Activated CD4-positive, alpha-beta T cell treated with anti-CD3 and anti-CD28 coated beads, Interleukin-2, amount 10 ng/mL, durations not matched to agents 7 days and 5 days (primary cell): Measurements from ENCODE around the gene BTAF1. TPM values are rescaled to one million over a fixed set of nuclear protein-coding genes. Genes with fewer than 3 reads are reported as not detected.
"Not testable (repeated sequence)": the region's sequence is repeated elsewhere in the genome, so short reads cannot be mapped to it uniquely, and the experiment has no call there.

Source experiments
- CTCF ChIA-PET: fragments of 350-600 bp; sonication (Branson Sonifier 250); formaldehyde crosslinking; loops from one replicate; lab custom pipeline; 2021; ENCODE audit warnings: antibody characterized with exemption; lab: Charles Lee
- POLR2A ChIA-PET: fragments of 350-600 bp; sonication (Branson Sonifier 250); formaldehyde crosslinking; loops from one replicate; lab custom pipeline; 2021; ENCODE audit warnings: antibody characterized with exemption; lab: Charles Lee
- DNase-seq: peaks from one replicate; pipeline ENCODE4 v3.0.0-alpha.2; 2020
- H3K27ac Mint-ChIP-seq: one replicate; pipeline ENCODE4 v1.8.0; 2021; ENCODE audit warnings: mild to moderate bottlenecking, moderate library complexity, mixed read lengths
- H3K27me3 Mint-ChIP-seq: one replicate; pipeline ENCODE4 v1.8.0; 2021; ENCODE audit warnings: mixed read lengths
- H3K36me3 Mint-ChIP-seq: one replicate; pipeline ENCODE4 v1.8.0; 2021; ENCODE audit warnings: low read depth, mixed read lengths
- H3K4me1 Mint-ChIP-seq: one replicate; pipeline ENCODE4 v1.8.0; 2021; ENCODE audit warnings: mixed read lengths
- H3K4me3 Mint-ChIP-seq: one replicate; pipeline ENCODE4 v1.8.0; 2021; ENCODE audit warnings: mild to moderate bottlenecking, moderate library complexity, mixed read lengths
- H3K9me3 Mint-ChIP-seq: one replicate; pipeline ENCODE4 v1.8.0; 2021; ENCODE audit warnings: mixed read lengths
- total RNA-seq, 2 experiments: library from RNA; stranded (reverse); gene quantifications; one replicate each; pipeline ENCODE4 v1.2.3, GENCODE V29; 2021

The BTAF1 gene
- total RNA-seq, 2 experiments from 2014 or later = 41.9 to 47.3 TPM

GRCh38 chr10:91891125-91892001, 32.2 kb upstream of the BTAF1 start:
- Mint-ChIP-seq H3K27me3 (peaks cover 18% of the 10 kb centered on the region), H3K4me1 (peaks cover 9% of the 10 kb centered on the region), H3K9me3 (no peaks in the 10 kb centered on the region), H3K4me3 (no peak overlapping the region), H3K27ac (no peak overlapping the region), H3K36me3 (no peaks in the 10 kb centered on the region)
- CTCF ChIA-PET = interaction anchor here (1.1 kb wide), 1 partner anchor 56 kb away, joined by 3 read pairs; no protein-coding TSS in a partner anchor
- no peak for DNase-seq
- POLR2A ChIA-PET = no interaction called here

- no peak overlapping the region for H3K27ac Mint-ChIP-seq
- no peak overlapping the region for H3K4me3 Mint-ChIP-seq
- H3K4me1 Mint-ChIP-seq = peaks cover under 1% of the 10 kb centered on the region
- CTCF ChIA-PET = interaction anchor here (0.6 to 0.7 kb wide), 2 partner anchors 65 to 79 kb away, joined by 3 to 5 read pairs; no protein-coding TSS in a partner anchor
- POLR2A ChIA-PET = no interaction called here
- no peaks in the 10 kb centered on the region for H3K36me3 Mint-ChIP-seq
- H3K9me3 Mint-ChIP-seq = no peaks in the 10 kb centered on the region
- peaks cover 17% of the 10 kb centered on the region for H3K27me3 Mint-ChIP-seq
- DNase-seq = no peak
These were observed 30.5 kb upstream of the BTAF1 start for GRCh38 chr10:91893051-91893450.

GRCh38 chr10:91894261-91894685, 29.3 kb upstream of the BTAF1 start:
- H3K4me3 Mint-ChIP-seq, DNase-seq, H3K9me3 Mint-ChIP-seq, POLR2A ChIA-PET, H3K27ac Mint-ChIP-seq, H3K36me3 Mint-ChIP-seq, H3K4me1 Mint-ChIP-seq: not testable (repeated sequence)
- peaks cover 17% of the 10 kb centered on the region for H3K27me3 Mint-ChIP-seq
- CTCF ChIA-PET = interaction anchor here (1.0 kb wide), 1 partner anchor 14 kb away, joined by 3 read pairs; no protein-coding TSS in a partner anchor

GRCh38 chr10:91896212-91896756, 27.3 kb upstream of the BTAF1 start:
- Mint-ChIP-seq H3K36me3 (no peaks in the 10 kb centered on the region), H3K4me3 (no peak overlapping the region), H3K9me3 (peaks cover 5% of the 10 kb centered on the region), H3K27ac (no peak overlapping the region), H3K4me1 (peaks cover 2% of the 10 kb centered on the region), H3K27me3 (peaks cover 9% of the 10 kb centered on the region)
- DNase-seq = no peak
- ChIA-PET POLR2A (no interaction called here), CTCF (no interaction called here)

- Mint-ChIP-seq H3K4me1 (peaks cover 13% of the 10 kb centered on the region), H3K27me3 (peaks cover 9% of the 10 kb centered on the region), H3K27ac (no peak overlapping the region), H3K9me3 (peaks cover 7% of the 10 kb centered on the region), H3K4me3 (no peak overlapping the region), H3K36me3 (no peaks in the 10 kb centered on the region)
- ChIA-PET CTCF (no interaction called here), POLR2A (no interaction called here)
- DNase-seq = no peak
These were observed 26.1 kb upstream of the BTAF1 start for GRCh38 chr10:91897421-91897820.

- peaks cover 6% of the 10 kb centered on the region for H3K36me3 Mint-ChIP-seq
- peak; percentile 47 for DNase-seq
- no peak overlapping the region for H3K4me3 Mint-ChIP-seq
- peaks cover 8% of the 10 kb centered on the region for H3K27me3 Mint-ChIP-seq
- POLR2A ChIA-PET = interaction anchor here (0.6 kb wide), 1 partner anchor 700 kb away, joined by 3 read pairs; no protein-coding TSS in a partner anchor
- H3K4me1 Mint-ChIP-seq = peaks cover 20% of the 10 kb centered on the region
- peak overlapping the region; percentile 55 for H3K27ac Mint-ChIP-seq
- CTCF ChIA-PET = interaction anchor here (0.6 to 1.1 kb wide), 3 partner anchors 22 to 138 kb away, joined by 3 to 4 read pairs (median 3); no protein-coding TSS in a partner anchor
- H3K9me3 Mint-ChIP-seq = peaks cover 7% of the 10 kb centered on the region
These were observed 21.5 kb upstream of the BTAF1 start for GRCh38 chr10:91901784-91902677.

- Mint-ChIP-seq H3K36me3 (peaks cover 6% of the 10 kb centered on the region), H3K27ac (no peak overlapping the region)
These were observed 16.5 kb upstream of the BTAF1 start for GRCh38 chr10:91907033-91907594.

GRCh38 chr10:91907914-91908336, 15.6 kb upstream of the BTAF1 start:
- H3K4me3 Mint-ChIP-seq = peak overlapping the region; percentile 83
- H3K9me3 Mint-ChIP-seq = no peaks in the 10 kb centered on the region
- peaks cover 26% of the 10 kb centered on the region for H3K4me1 Mint-ChIP-seq
- ChIA-PET POLR2A (no interaction called here), CTCF (interaction anchor here (0.7 to 1.6 kb wide), 8 partner anchors 10 to 571 kb away, joined by 3 to 5 read pairs (median 3); no protein-coding TSS in a partner anchor)
- DNase-seq = no peak
- H3K36me3 Mint-ChIP-seq = peaks cover 6% of the 10 kb centered on the region
- peak overlapping the region; percentile 84 for H3K27ac Mint-ChIP-seq
- peaks cover 5% of the 10 kb centered on the region for H3K27me3 Mint-ChIP-seq

More at GRCh38 chr10:91907033-91907594, 16.5 kb upstream of the BTAF1 start:
- no peaks in the 10 kb centered on the region for H3K9me3 Mint-ChIP-seq
- POLR2A ChIA-PET = no interaction called here
- DNase-seq = no peak
- peak overlapping the region; percentile 83 for H3K4me3 Mint-ChIP-seq
- H3K4me1 Mint-ChIP-seq = peaks cover 29% of the 10 kb centered on the region
- peaks cover 3% of the 10 kb centered on the region for H3K27me3 Mint-ChIP-seq
- CTCF ChIA-PET = interaction anchor here (0.8 to 1.2 kb wide), 2 partner anchors 28 to 416 kb away, joined by 5 read pairs; no protein-coding TSS in a partner anchor

- peaks cover 26% of the 10 kb centered on the region for H3K4me1 Mint-ChIP-seq
- peaks cover 6% of the 10 kb centered on the region for H3K36me3 Mint-ChIP-seq
- H3K9me3 Mint-ChIP-seq = no peaks in the 10 kb centered on the region
- POLR2A ChIA-PET = interaction anchor here (0.6 kb wide), 1 partner anchor 111 kb away, joined by 3 read pairs; the partner anchor contains the start of gene TNKS2
- DNase-seq = peak; percentile 73
- peak overlapping the region; percentile 87 for H3K27ac Mint-ChIP-seq
- H3K4me3 Mint-ChIP-seq = peak overlapping the region; percentile 87
- CTCF ChIA-PET = interaction anchor here (0.9 to 1.6 kb wide), 8 partner anchors 10 to 571 kb away, joined by 3 to 6 read pairs (median 3); partner anchors contain the start of gene BTAF1
- H3K27me3 Mint-ChIP-seq = peaks cover 10% of the 10 kb centered on the region
These were observed 15.0 kb upstream of the BTAF1 start for GRCh38 chr10:91908337-91909116.

- CTCF ChIA-PET = interaction anchor here (1.0 to 1.6 kb wide), 5 partner anchors 15 to 55 kb away, joined by 3 to 6 read pairs (median 3); partner anchors contain the start of gene BTAF1
- H3K4me1 Mint-ChIP-seq = peaks cover 26% of the 10 kb centered on the region
- peak within 1 kb of the TSS; percentile 87 for H3K27ac Mint-ChIP-seq
- DNase-seq = peak; percentile 48
- no peaks in the 10 kb centered on the region for H3K9me3 Mint-ChIP-seq
- POLR2A ChIA-PET = interaction anchor here (0.6 kb wide), 1 partner anchor 111 kb away, joined by 3 read pairs; the partner anchor contains the start of gene TNKS2
- H3K36me3 Mint-ChIP-seq = peaks cover 6% of the 10 kb centered on the region
- H3K4me3 Mint-ChIP-seq = peak within 1 kb of the TSS; percentile 87
- H3K27me3 Mint-ChIP-seq = peaks cover 17% of the 10 kb centered on the region
These were observed 14.4 kb upstream of the BTAF1 start, which contains the start of gene FGFBP3 for GRCh38 chr10:91909117-91909677. Gene FGFBP3 (minus strand): TSS chr10:91909486. CDS start chr10:91908969, 517 bp downstream.
